CD4-positive, alpha-beta T cell treated with Interferon gamma for 1 hour (primary cell): ENCODE measurements around the gene HIVEP2.

Experiments used
- DNase-seq: peaks from one replicate; pipeline ENCODE4 v3.0.0-alpha.2; 2020

The HIVEP2 gene

GRCh38 chr6:142916881-142917280 lies 28.1 kb downstream of the HIVEP2 start:
- no peak for DNase-seq

GRCh38 chr6:142914937-142915697 lies 29.9 kb downstream of the HIVEP2 start:
- no peak for DNase-seq

- no peak for DNase-seq
Observed at GRCh38 chr6:142914369-142914768, 30.6 kb downstream of the HIVEP2 start.

GRCh38 chr6:142913511-142914047 lies 31.4 kb downstream of the HIVEP2 start:
- peak; percentile 82 for DNase-seq

GRCh38 chr6:142913036-142913510 lies 31.9 kb downstream of the HIVEP2 start:
- no peak for DNase-seq

GRCh38 chr6:142912125-142912524 lies 32.9 kb downstream of the HIVEP2 start:
- no peak for DNase-seq

- DNase-seq, result no peak
Observed at GRCh38 chr6:142911430-142911829, 33.5 kb downstream of the HIVEP2 start.

- DNase-seq, result no peak
Observed at GRCh38 chr6:142909686-142910085, 35.3 kb downstream of the HIVEP2 start.

- no peak for DNase-seq
Observed at GRCh38 chr6:142908235-142908634, 36.7 kb downstream of the HIVEP2 start.

GRCh38 chr6:142907544-142907943 lies 37.4 kb downstream of the HIVEP2 start:
- DNase-seq, result peak; percentile 61

- no peak for DNase-seq
Observed at GRCh38 chr6:142906945-142907470, 38.0 kb downstream of the HIVEP2 start.

- DNase-seq, result no peak
Observed at GRCh38 chr6:142903812-142904211, 41.2 kb downstream of the HIVEP2 start.

- peak; percentile 85 for DNase-seq
Observed at GRCh38 chr6:142902636-142903053, 42.3 kb downstream of the HIVEP2 start.

GRCh38 chr6:142901611-142902010 lies 43.4 kb downstream of the HIVEP2 start:
- no peak for DNase-seq

GRCh38 chr6:142900227-142900971 lies 44.6 kb downstream of the HIVEP2 start:
- peak; percentile 74 for DNase-seq

- DNase-seq, result no peak
Observed at GRCh38 chr6:142898927-142899895, 45.8 kb downstream of the HIVEP2 start.

- no peak for DNase-seq
Observed at GRCh38 chr6:142897659-142898058, 47.3 kb downstream of the HIVEP2 start.

GRCh38 chr6:142896732-142897131 lies 48.2 kb downstream of the HIVEP2 start:
- no peak for DNase-seq

GRCh38 chr6:142893088-142893487 lies 51.9 kb downstream of the HIVEP2 start:
- DNase-seq, result no peak

GRCh38 chr6:142892254-142893021 lies 52.5 kb downstream of the HIVEP2 start:
- no peak for DNase-seq

- no peak for DNase-seq
Observed at GRCh38 chr6:142891454-142891853, 53.5 kb downstream of the HIVEP2 start.

GRCh38 chr6:142888456-142888855 lies 56.5 kb downstream of the HIVEP2 start:
- DNase-seq, result no peak
